HepG2 (cell line): ENCODE data around the gene PPP1R7. TPM values are rescaled to one million over a fixed set of nuclear protein-coding genes. Genes with fewer than 3 reads are reported as not detected.

Experiments
- ARHGAP35 ChIP-seq: sonication (generic); formaldehyde crosslinking; IDR thresholded peaks from 2 replicates; pipeline ENCODE4 v1.9.0; 2022; ENCODE audit warnings: mild to moderate bottlenecking, inconsistent platforms, moderate library complexity, missing genetic modification reagents, borderline replicate concordance
- ETS1 ChIP-seq: sonication (generic); formaldehyde crosslinking; IDR thresholded peaks from 2 replicates; pipeline ENCODE4 v1.4.0; 2020; ENCODE audit warnings: missing genetic modification reagents
- IRF9 ChIP-seq: sonication (generic); formaldehyde crosslinking; IDR thresholded peaks from 2 replicates; pipeline ENCODE4 v1.8.0; 2022; ENCODE audit warnings: missing genetic modification reagents, mild to moderate bottlenecking, borderline replicate concordance
- MTA1 ChIP-seq: sonication (generic); formaldehyde crosslinking; IDR thresholded peaks from 2 replicates; pipeline ENCODE4 v1.4.0; 2020; ENCODE audit warnings: missing genetic modification reagents, mild to moderate bottlenecking, borderline replicate concordance
- POLR2AphosphoS5 ChIP-seq: IDR thresholded peaks from 2 replicates; pipeline ENCODE4 v1.6.1; 2012; ENCODE audit warnings: low read depth, low read length
- SP2 ChIP-seq: sonication (generic); formaldehyde crosslinking; IDR thresholded peaks from 2 replicates; pipeline ENCODE4 v1.5.1; 2020; ENCODE audit warnings: mild to moderate bottlenecking, missing genetic modification reagents
- TFDP2 ChIP-seq: sonication (generic); formaldehyde crosslinking; IDR thresholded peaks from 2 replicates; pipeline ENCODE4 v1.4.0; 2020; ENCODE audit warnings: missing genetic modification reagents
- ZFX ChIP-seq: sonication (generic); formaldehyde crosslinking; IDR thresholded peaks from 2 replicates; pipeline ENCODE4 v1.4.0; 2020; ENCODE audit warnings: mild to moderate bottlenecking, low read depth, missing genetic modification reagents, moderate library complexity
- ZFYVE20 ChIP-seq: sonication (generic); formaldehyde crosslinking; IDR thresholded peaks from 2 replicates; pipeline ENCODE4 v1.8.0; 2023; ENCODE audit warnings: low read depth, mild to moderate bottlenecking, moderate library complexity, missing genetic modification reagents, borderline replicate concordance
- ZNF331 ChIP-seq: sonication (generic); formaldehyde crosslinking; IDR thresholded peaks from 2 replicates; pipeline ENCODE4 v1.4.0; 2020; ENCODE audit warnings: missing genetic modification reagents
- polyA plus RNA-seq, 8 experiments: library from polyadenylated mRNA; depleted of rRNA in 3 of 8; stranded (reverse) in 7 of 8; unstranded in 1 of 8; fragments of >200 nt; fragmentation: Illumina TruSeq in 4 of 8; extraction: Trizol in 4 of 8; gene quantifications; 2 replicates each; pipeline versions ENCODE4 v1.2.1 to v1.2.3, GENCODE V29; 2011 to 2016; ENCODE audit warnings: low read depth in 4 of 8, missing spikeins in 1 of 8, mixed read lengths in 1 of 8; ENCODE audit not compliant: insufficient read depth in 1 of 8
- total RNA-seq, 5 experiments: library from RNA; depleted of rRNA; stranded (reverse); fragments of >200 nt; fragmentation: Illumina TruSeq; extraction: Trizol; gene quantifications; 2 replicates each; pipeline ENCODE4 v1.2.3, GENCODE V29; 2016; ENCODE audit warnings: low read depth in 1 of 5
- TF ChIP-seq, protein P1 (sequence below): sonication (generic); formaldehyde crosslinking; IDR thresholded peaks from 2 replicates; pipeline ENCODE4 v1.4.0; 2020; ENCODE audit warnings: missing genetic modification reagents

Gene PPP1R7
- total and polyA plus RNA-seq, 2 of the 13 experiments (the other 11 are each of a cell fraction or from before 2014, with no cell fraction given) = 33.3 to 67.9 TPM

DNA sequence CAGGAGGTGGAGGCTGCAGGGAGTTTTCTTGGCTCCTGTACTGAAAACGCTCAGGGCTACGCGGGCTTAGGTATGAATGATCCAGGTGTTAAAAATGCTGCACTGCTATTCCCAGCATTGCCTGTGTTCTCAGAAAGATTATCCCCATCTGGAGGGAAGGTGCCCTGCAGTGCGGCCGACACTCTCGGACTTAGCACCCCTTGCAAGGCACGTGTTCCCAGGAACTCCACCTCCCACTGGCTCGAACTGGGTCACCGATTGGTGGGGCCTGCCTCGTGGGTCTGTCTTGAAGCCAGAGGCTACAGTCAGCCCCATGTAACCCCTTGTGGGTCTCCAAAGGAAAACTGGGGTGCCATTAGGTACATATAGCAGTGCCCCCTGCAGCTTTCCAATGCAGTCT lies 63.9 kb downstream of the PPP1R7 start (continued):
- no peak for TF ChIP-seq SP2 (CRISPR knock-in tag)
- no peak for TF ChIP-seq ETS1
- TF ChIP-seq ZFX (CRISPR knock-in tag) = peak; percentile 57; the same call in 1 of the 2 replicates
- no peak for TF ChIP-seq ZFYVE20 (CRISPR knock-in tag)
- TF ChIP-seq ZNF331 (CRISPR knock-in tag) = 0 out of 2 replicates have a peak, but pooled peaks have one; percentile 26
- 0 out of 2 replicates have a peak, but pooled peaks have one; percentile 13 for TF ChIP-seq IRF9 (CRISPR knock-in tag)
- TF ChIP-seq TFDP2 (CRISPR knock-in tag) = peak; percentile 77
- TF ChIP-seq ARHGAP35 (CRISPR knock-in tag) = no peak
- TF ChIP-seq, protein P1, sequence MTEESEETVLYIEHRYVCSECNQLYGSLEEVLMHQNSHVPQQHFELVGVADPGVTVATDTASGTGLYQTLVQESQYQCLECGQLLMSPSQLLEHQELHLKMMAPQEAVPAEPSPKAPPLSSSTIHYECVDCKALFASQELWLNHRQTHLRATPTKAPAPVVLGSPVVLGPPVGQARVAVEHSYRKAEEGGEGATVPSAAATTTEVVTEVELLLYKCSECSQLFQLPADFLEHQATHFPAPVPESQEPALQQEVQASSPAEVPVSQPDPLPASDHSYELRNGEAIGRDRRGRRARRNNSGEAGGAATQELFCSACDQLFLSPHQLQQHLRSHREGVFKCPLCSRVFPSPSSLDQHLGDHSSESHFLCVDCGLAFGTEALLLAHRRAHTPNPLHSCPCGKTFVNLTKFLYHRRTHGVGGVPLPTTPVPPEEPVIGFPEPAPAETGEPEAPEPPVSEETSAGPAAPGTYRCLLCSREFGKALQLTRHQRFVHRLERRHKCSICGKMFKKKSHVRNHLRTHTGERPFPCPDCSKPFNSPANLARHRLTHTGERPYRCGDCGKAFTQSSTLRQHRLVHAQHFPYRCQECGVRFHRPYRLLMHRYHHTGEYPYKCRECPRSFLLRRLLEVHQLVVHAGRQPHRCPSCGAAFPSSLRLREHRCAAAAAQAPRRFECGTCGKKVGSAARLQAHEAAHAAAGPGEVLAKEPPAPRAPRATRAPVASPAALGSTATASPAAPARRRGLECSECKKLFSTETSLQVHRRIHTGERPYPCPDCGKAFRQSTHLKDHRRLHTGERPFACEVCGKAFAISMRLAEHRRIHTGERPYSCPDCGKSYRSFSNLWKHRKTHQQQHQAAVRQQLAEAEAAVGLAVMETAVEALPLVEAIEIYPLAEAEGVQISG (CRISPR knock-in tag) = peak; percentile 48; the same call in 1 of the 2 replicates
- 0 out of 2 replicates have a peak, but pooled peaks have one; percentile 30 for TF ChIP-seq MTA1 (CRISPR knock-in tag)
- TF ChIP-seq POLR2AphosphoS5 = 0 out of 2 replicates have a peak, but pooled peaks have one; percentile 16
